G401.6 (cell line): ENCODE data around the gene NEGR1.

ENCODE experiments used
- FAIRE-seq: peaks from 2 replicates; lab custom pipeline; 2012; peaks lifted over from hg19 to GRCh38; lab: Jason Lieb, UNC

The NEGR1 gene

GRCh38 chr1:71561206-71561605 lies 721.1 kb downstream of the NEGR1 start:
- no peak for FAIRE-seq

- FAIRE-seq = no peak
These were observed 722.5 kb downstream of the NEGR1 start for GRCh38 chr1:71559880-71560279.

- FAIRE-seq = no peak
These were observed 725.2 kb downstream of the NEGR1 start for GRCh38 chr1:71557138-71557537.

GRCh38 chr1:71548398-71548890 lies 733.9 kb downstream of the NEGR1 start:
- FAIRE-seq = no peak

GRCh38 chr1:71542155-71542554 lies 740.2 kb downstream of the NEGR1 start:
- no peak for FAIRE-seq

GRCh38 chr1:71533950-71534349 lies 748.4 kb downstream of the NEGR1 start:
- FAIRE-seq = no peak

GRCh38 chr1:71532343-71532742 lies 750.0 kb downstream of the NEGR1 start:
- FAIRE-seq = no peak

GRCh38 chr1:71526824-71527223 lies 755.5 kb downstream of the NEGR1 start:
- FAIRE-seq = no peak

GRCh38 chr1:71522721-71523120 lies 759.6 kb downstream of the NEGR1 start:
- no peak for FAIRE-seq

GRCh38 chr1:71521655-71522264 lies 760.6 kb downstream of the NEGR1 start:
- FAIRE-seq = no peak

- no peak for FAIRE-seq
These were observed 770.8 kb downstream of the NEGR1 start for GRCh38 chr1:71511505-71511904.

- FAIRE-seq = no peak
These were observed 771.6 kb downstream of the NEGR1 start for GRCh38 chr1:71510725-71511124.

GRCh38 chr1:71509051-71509595 lies 773.2 kb downstream of the NEGR1 start:
- no peak for FAIRE-seq

- no peak for FAIRE-seq
These were observed 780.3 kb downstream of the NEGR1 start for GRCh38 chr1:71502006-71502405.

GRCh38 chr1:71498542-71498941 lies 783.8 kb downstream of the NEGR1 start:
- FAIRE-seq = no peak

- no peak for FAIRE-seq
These were observed 788.2 kb downstream of the NEGR1 start for GRCh38 chr1:71494163-71494562.

- no peak for FAIRE-seq
These were observed 789.9 kb downstream of the NEGR1 start for GRCh38 chr1:71492298-71493041.

- FAIRE-seq = no peak
These were observed 791.9 kb downstream of the NEGR1 start for GRCh38 chr1:71490432-71490831.

- no peak for FAIRE-seq
These were observed 793.6 kb downstream of the NEGR1 start for GRCh38 chr1:71488555-71489252.

GRCh38 chr1:71473331-71473730 lies 809.0 kb downstream of the NEGR1 start:
- no peak for FAIRE-seq

GRCh38 chr1:71465093-71465492 lies 817.2 kb downstream of the NEGR1 start:
- FAIRE-seq = no peak

- no peak for FAIRE-seq
These were observed 818.3 kb downstream of the NEGR1 start for GRCh38 chr1:71464016-71464415.

GRCh38 chr1:71463144-71463543 lies 819.2 kb downstream of the NEGR1 start:
- no peak for FAIRE-seq
